H1 (cell line): ENCODE data around the gene CD276. TPM values are rescaled to one million over a fixed set of nuclear protein-coding genes. Genes with fewer than 3 reads are reported as not detected.

Experiments used
- BACH1 ChIP-seq: IDR thresholded peaks from 2 replicates; pipeline ENCODE4 v1.6.1; 2012; ENCODE audit warnings: low read length, improper control_type of control experiment
- EGR1 ChIP-seq: IDR thresholded peaks from 2 replicates; pipeline ENCODE4 v1.6.1; 2011; ENCODE audit warnings: low read depth, low read length, borderline replicate concordance
- GABPA ChIP-seq: IDR thresholded peaks from 2 replicates; pipeline ENCODE4 v1.6.1; 2011; ENCODE audit warnings: mild to moderate bottlenecking, low read length, moderate library complexity, borderline replicate concordance; ENCODE audit not compliant: insufficient read depth
- MAFK ChIP-seq: IDR thresholded peaks from 2 replicates; pipeline ENCODE4 v1.6.1; 2012; ENCODE audit warnings: low read depth, mild to moderate bottlenecking, improper control_type of control experiment, low read length
- NRF1 ChIP-seq: IDR thresholded peaks from 2 replicates; pipeline ENCODE4 v1.6.1; 2011; ENCODE audit warnings: mild to moderate bottlenecking, low read depth, low read length, improper control_type of control experiment
- SIN3A ChIP-seq, 2 experiments: IDR thresholded peaks in 1 of 2; conservative IDR thresholded peaks in 1 of 2; 2 replicates each; pipeline ENCODE4 v1.6.1; 2011 to 2012; ENCODE audit warnings: low read length in 2 of 2, improper control_type of control experiment in 1 of 2, low read depth in 1 of 2, mild to moderate bottlenecking in 1 of 2
- SP4 ChIP-seq: IDR thresholded peaks from 2 replicates; pipeline ENCODE4 v1.6.1; 2012; ENCODE audit warnings: low read length, inconsistent platforms
- YY1 ChIP-seq: IDR thresholded peaks from 2 replicates; pipeline ENCODE4 v1.6.1; 2011; ENCODE audit warnings: low read depth, mild to moderate bottlenecking, low read length
- ZNF274 ChIP-seq: IDR thresholded peaks from 2 replicates; pipeline ENCODE4 v1.7.0; 2012; ENCODE audit warnings: low read length, borderline replicate concordance; ENCODE audit errors: extremely low read depth
- polyA plus RNA-seq, 7 experiments: library from polyadenylated mRNA; depleted of rRNA in 3 of 7; stranded (reverse) in 5 of 7; unstranded in 2 of 7; fragments of >200 nt in 5 of 7; fragments of 200-250 nt in 2 of 7; gene quantifications; 1 replicate in 5 of 7; 2 replicates in 1 of 7; 4 replicates in 1 of 7; pipeline versions ENCODE4 v1.2.1 to v1.2.3, GENCODE V29; 2011 to 2013; ENCODE audit warnings: missing spikeins in 2 of 7, mixed read lengths in 2 of 7
- total RNA-seq: library from RNA; stranded (reverse); fragmentation: NEBNext Ultra II Directional; extraction: Animal tissue kit (Norgen Biotek cat#: 25700); gene quantifications from 2 replicates; pipeline ENCODE4 v1.2.1, GENCODE V29; 2021
- TF ChIP-seq, protein P1 (sequence below): IDR thresholded peaks from 2 replicates; pipeline ENCODE4 v1.6.1; 2011; ENCODE audit warnings: low read length, improper control_type of control experiment

CD276 gene
- total and polyA plus RNA-seq, 2 of the 8 experiments (the other 6 are each of a cell fraction or from before 2014, with no cell fraction given) = 156 to 158 TPM

DNA sequence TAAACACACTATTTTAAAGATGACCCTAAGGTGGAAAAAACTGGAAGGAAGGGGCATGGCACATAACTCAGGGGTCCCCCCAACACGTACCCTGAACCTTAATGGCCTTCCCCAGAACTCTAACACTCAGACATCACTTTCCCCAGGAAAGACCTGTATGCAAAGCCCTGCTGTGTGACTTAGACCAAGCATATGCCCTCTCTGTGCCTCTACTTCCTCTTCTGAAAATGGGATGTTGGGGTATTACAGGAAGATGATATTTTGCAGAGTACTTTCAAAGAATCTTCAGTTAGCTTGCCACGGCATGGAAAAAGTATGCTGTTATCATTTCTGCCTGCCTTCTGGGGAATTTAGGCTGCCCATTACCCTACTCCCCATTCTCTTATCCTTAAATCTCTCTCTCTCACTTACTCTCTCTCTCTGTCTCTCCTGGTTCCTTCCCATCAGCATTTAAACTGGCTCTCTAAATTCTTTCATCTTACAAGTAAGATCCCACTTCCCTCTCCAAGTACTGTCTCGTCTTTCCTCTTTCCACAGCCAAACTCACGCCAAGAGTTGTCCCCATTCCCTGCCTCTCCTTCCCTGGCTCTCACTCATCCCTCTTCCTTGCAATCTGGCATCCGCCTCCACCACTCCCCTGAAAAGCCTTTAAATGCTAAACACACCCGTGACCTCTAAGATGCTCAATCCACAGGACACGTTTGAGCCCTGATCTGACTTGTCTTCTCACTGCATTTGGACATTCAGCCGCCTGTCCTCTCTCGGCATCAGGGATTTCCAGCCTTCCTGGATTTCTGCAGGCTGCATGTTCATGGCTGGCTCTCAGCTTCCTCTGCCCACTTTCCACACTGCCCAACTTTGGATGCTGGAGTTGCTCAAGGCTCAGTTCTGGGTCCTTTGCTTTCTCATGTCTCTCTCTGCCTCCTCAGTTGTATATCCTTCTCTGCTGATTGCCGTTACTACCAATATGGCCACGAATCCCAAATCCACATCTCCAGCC is 76.4 kb downstream of the CD276 start (continued):
- TF ChIP-seq BACH1 (no peak), SIN3A (conservative IDR thresholded peaks at IDR 0.05 in 1 of 2, IDR thresholded peaks at IDR 0.05 in 1 of 2; ENCODE audit: low read depth in 1 of 2, low read length in 2 of 2) (no peak), ZNF274 (no peak), EGR1 (no peak), YY1 (no peak), SP4 (no peak), MAFK (no peak), GABPA (no peak), NRF1 (no peak)
- TF ChIP-seq, protein P1, sequence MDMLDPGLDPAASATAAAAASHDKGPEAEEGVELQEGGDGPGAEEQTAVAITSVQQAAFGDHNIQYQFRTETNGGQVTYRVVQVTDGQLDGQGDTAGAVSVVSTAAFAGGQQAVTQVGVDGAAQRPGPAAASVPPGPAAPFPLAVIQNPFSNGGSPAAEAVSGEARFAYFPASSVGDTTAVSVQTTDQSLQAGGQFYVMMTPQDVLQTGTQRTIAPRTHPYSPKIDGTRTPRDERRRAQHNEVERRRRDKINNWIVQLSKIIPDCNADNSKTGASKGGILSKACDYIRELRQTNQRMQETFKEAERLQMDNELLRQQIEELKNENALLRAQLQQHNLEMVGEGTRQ = no peak
